K562 (cell line): ENCODE measurements around the gene DR1. TPM values are rescaled to one million over a fixed set of nuclear protein-coding genes. Genes with fewer than 3 reads are reported as not detected.
A peak's percentile ranks its signal among the peaks of the same experiment; 100 is the strongest.
"Not testable (repeated sequence)": the region's sequence is repeated elsewhere in the genome, so short reads cannot be mapped to it uniquely, and the experiment has no call there.

Experiments
- ATAC-seq: fragments of 200-7000 bp; cut with Tn5 transposase; 3 replicates; pipeline ENCODE4 v1.9.1; 2020; ENCODE audit warnings: moderate library complexity
- BruUV-seq: library from RNA; stranded (reverse); fragments of 400-500 nt; replicated peaks from 2 replicates; lab custom pipeline; 2021; lab: Mats Ljungman, UMichigan
- CTCF ChIA-PET: fragments of 300-600 bp; formaldehyde crosslinking; extraction: SDS; loops from one replicate; lab custom pipeline; 2021; ENCODE audit warnings: low intra/inter-chr PET ratio; lab: Yijun Ruan, JAX
- POLR2A ChIA-PET: fragments of 300-600, 350-650 bp; sonication (Branson Sonifier 250); formaldehyde crosslinking; extraction: SDS; loops from one replicate; lab custom pipeline; 2021; ENCODE audit warnings: antibody characterized with exemption, inconsistent platforms; lab: Yijun Ruan, JAX
- DNase-seq, 4 experiments: peaks; one replicate each; pipeline versions ENCODE4 v3.0.0 to v3.0.0-alpha.2; 2011 to 2018; ENCODE audit warnings: low spot score in 3 of 4, mixed read lengths in 3 of 4; ENCODE audit errors: extremely low read depth in 1 of 4
- FAIRE-seq: peaks from 2 replicates; lab custom pipeline; 2011; peaks lifted over from hg19 to GRCh38; lab: Jason Lieb, UNC
- H2AFZ ChIP-seq: 2 replicates; pipeline ENCODE4 v1.6.0; 2011; ENCODE audit warnings: low read depth, low read length, control low read depth, inconsistent platforms
- H3K27ac ChIP-seq: fragments of 200-600 bp; 3 replicates; pipeline ENCODE4 v1.8.0; 2011; ENCODE audit warnings: low read depth, mild to moderate bottlenecking, control low read depth, inconsistent platforms, low read length, moderate library complexity, mixed read lengths; ENCODE audit errors: extremely low read depth
- H3K27me3 ChIP-seq, 2 experiments: fragments of 300-600 bp in 1 of 2; 2 replicates in 1 of 2; 3 replicates in 1 of 2; pipeline versions ENCODE4 v1.6.0 to v1.8.0; 2011; ENCODE audit warnings: inconsistent platforms in 2 of 2, low read length in 2 of 2, mild to moderate bottlenecking in 1 of 2, mixed read lengths in 1 of 2, moderate library complexity in 1 of 2; ENCODE audit not compliant: control insufficient read depth in 2 of 2, insufficient read depth in 2 of 2
- H3K36me3 ChIP-seq: fragments of 300-600 bp; 3 replicates; pipeline ENCODE4 v1.8.0; 2011; ENCODE audit warnings: mild to moderate bottlenecking, low read length, inconsistent platforms; ENCODE audit not compliant: control insufficient read depth, insufficient read depth
- H3K4me1 ChIP-seq, 2 experiments: fragments of 200-600 bp in 1 of 2; replicated peaks in 1 of 2; 2 replicates in 1 of 2; 3 replicates in 1 of 2; pipeline versions ENCODE4 v1.5.1 to v1.8.0; 2011; ENCODE audit warnings: inconsistent platforms in 2 of 2, low read length in 2 of 2, mild to moderate bottlenecking in 1 of 2, mixed read lengths in 1 of 2, moderate library complexity in 1 of 2; ENCODE audit not compliant: control insufficient read depth in 2 of 2, insufficient read depth in 2 of 2
- H3K4me2 ChIP-seq: 2 replicates; pipeline ENCODE4 v1.6.1; 2011; ENCODE audit warnings: low read length, control low read depth, inconsistent platforms, mixed read lengths; ENCODE audit not compliant: insufficient read depth
- H3K4me3 ChIP-seq: fragments of 200-600 bp; sonication (generic), shearing (Covaris generic); 2 replicates; pipeline ENCODE4 v1.5.1; 2016; ENCODE audit warnings: control low read depth, inconsistent platforms
- H3K79me2 ChIP-seq: fragments of 200-600 bp; 3 replicates; pipeline ENCODE4 v1.8.0; 2011; ENCODE audit warnings: low read length, inconsistent platforms; ENCODE audit not compliant: control insufficient read depth, insufficient read depth
- H3K9ac ChIP-seq, 2 experiments: 2 replicates each; pipeline versions ENCODE4 v1.6.0 to v1.6.1; 2011; ENCODE audit warnings: low read depth in 2 of 2, low read length in 2 of 2, control low read depth in 1 of 2, inconsistent platforms in 1 of 2, mild to moderate bottlenecking in 1 of 2, mixed read lengths in 1 of 2; ENCODE audit not compliant: insufficient read depth in 1 of 2
- H3K9me1 ChIP-seq: one replicate; pipeline ENCODE4 v1.6.0; 2011; ENCODE audit warnings: inconsistent platforms, mild to moderate bottlenecking, low read length, moderate library complexity; ENCODE audit not compliant: control insufficient read depth, insufficient read depth
- H3K9me3 ChIP-seq: replicated peaks from 2 replicates; pipeline ENCODE4 v1.5.1; 2011; ENCODE audit warnings: low read depth, low read length, inconsistent platforms; ENCODE audit not compliant: control insufficient read depth, insufficient read depth
- H4K20me1 ChIP-seq: replicated peaks from 2 replicates; pipeline ENCODE4 v1.6.1; 2011; ENCODE audit warnings: low read length, inconsistent platforms, mixed read lengths; ENCODE audit not compliant: control insufficient read depth, insufficient read depth
- L3MBTL2 ChIP-seq: fragments of 450-650 bp; IDR thresholded peaks from 2 replicates; pipeline ENCODE4 v1.6.1; 2016; ENCODE audit warnings: mild to moderate bottlenecking, moderate library complexity
- NR2C2 ChIP-seq, 2 experiments: fragments of 200-800 bp in 1 of 2; sonication (Bioruptor generic) in 1 of 2; sonication (generic) in 1 of 2; formaldehyde crosslinking in 1 of 2; IDR thresholded peaks; 2 replicates each; pipeline versions ENCODE4 v1.6.1 to v1.8.0; 2016 to 2022; ENCODE audit warnings: mild to moderate bottlenecking in 1 of 2, missing compliant biosample characterization in 1 of 2, missing genetic modification characterization in 1 of 2, missing genetic modification reagents in 1 of 2
- ZC3H8 ChIP-seq: fragments of 450-650 bp; IDR thresholded peaks from 2 replicates; pipeline ENCODE4 v1.6.1; 2017
- ZNF766 ChIP-seq: fragments of 200-800 bp; sonication (Bioruptor generic); conservative IDR thresholded peaks from 2 replicates; pipeline ENCODE4 v1.6.1; 2016; ENCODE audit warnings: missing genetic modification characterization, missing compliant biosample characterization
- WGBS: fragments of 100-300 bp; shearing (Covaris generic); methylation state at CpG from one replicate; pipeline ENCODE4 v1.1.6; 2016; ENCODE audit warnings: low coverage, mixed read lengths; ENCODE audit not compliant: insufficient coverage; ENCODE audit errors: missing lambda C conversion rate; 5-methylcytosine and 5-hydroxymethylcytosine counted together
- in situ Hi-C: fragments of 300-500 bp; cut with MboI; formaldehyde crosslinking; loops from 4 replicates; pipeline ENCODE4 v1.15.0; 2018; ENCODE audit warnings: inconsistent platforms, mixed read lengths
- intact Hi-C: fragments of 100-400 bp; cut with micrococcal nuclease; formaldehyde crosslinking; loops from 2 replicates; pipeline ENCODE4 v1.14.2; 2022
- polyA plus RNA-seq, 8 experiments: library from polyadenylated mRNA; depleted of rRNA in 4 of 8; stranded (reverse) in 5 of 8; unstranded in 3 of 8; fragments of >200 nt; fragmentation: Nextera tagmentation in 2 of 8; fragmentation: Illumina TruSeq in 1 of 8; extraction: Ambion mirVana in 2 of 8; extraction: Trizol in 1 of 8; gene quantifications; 2 replicates each; pipeline versions ENCODE4 v1.2.1 to v1.2.3, GENCODE V29; 2011 to 2014; ENCODE audit warnings: inconsistent platforms in 1 of 8, missing spikeins in 1 of 8
- total RNA-seq, 7 experiments: library from RNA; depleted of rRNA in 6 of 7; stranded (reverse); fragments of >200 nt in 6 of 7; fragmentation: Illumina TruSeq in 2 of 7; extraction: Trizol in 2 of 7; gene quantifications; 2 replicates each; pipeline versions ENCODE4 v1.2.1 to v1.2.3, GENCODE V29; 2011 to 2021; ENCODE audit warnings: low replicate concordance in 1 of 7
- TF ChIP-seq, protein P1 (sequence below), 2 experiments: fragments of 450-650 bp; IDR thresholded peaks; 2 replicates each; pipeline ENCODE4 v1.6.1; 2016

Gene DR1
- total and polyA plus RNA-seq, 9 of the 15 experiments (the other 6 are each of a cell fraction or from before 2014, with no cell fraction given): 8.1 to 78.8 (median 46.3) TPM

GRCh38 chr1:93350875-93351274, 5.2 kb downstream of the DR1 start (continued):
- no peak for TF ChIP-seq ZC3H8

DNA sequence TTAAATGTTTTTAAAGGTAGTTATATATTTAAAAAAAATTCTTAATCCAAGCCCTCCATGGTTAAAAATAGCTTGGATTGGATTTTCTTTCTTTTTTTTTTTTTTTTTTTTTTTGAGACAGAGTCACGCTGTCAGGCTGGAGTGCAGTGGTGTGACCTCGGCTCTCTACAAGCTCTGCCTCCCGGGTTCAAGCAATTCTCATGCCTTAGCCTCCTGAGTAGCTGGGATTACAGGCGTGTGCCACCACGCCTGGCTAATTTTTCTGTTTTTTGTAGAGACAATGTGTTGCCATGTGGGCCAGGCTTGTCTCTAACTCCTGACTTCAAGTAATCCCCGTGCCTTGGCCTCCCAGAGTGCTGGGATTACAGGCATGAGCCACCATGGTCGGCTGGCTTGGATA, 5.6 kb downstream of the DR1 start:
- POLR2A ChIA-PET: interaction anchor here (0.7 kb wide), 1 partner anchor 115 kb away, joined by 3 read pairs; no protein-coding TSS in a partner anchor
- intact Hi-C loops; H3K27me3 ChIP-seq; H3K9me1 ChIP-seq; BruUV-seq; H2AFZ ChIP-seq; CTCF ChIA-PET; H3K9me3 ChIP-seq; H3K4me1 ChIP-seq; in situ Hi-C loops; FAIRE-seq; TF ChIP-seq NR2C2 (CRISPR knock-in tag; IDR thresholded peaks at IDR 0.05): not testable (repeated sequence)
- Histone ChIP-seq H3K27ac (peak overlapping the region; percentile 22; the same call in 2 of the 3 replicates), H3K4me2 (peak overlapping the region; percentile 61), H3K9ac (peak overlapping the region; percentile 77 to 100), H4K20me1 (peaks cover 10% of the 10 kb centered on the region; the same call in 1 of the 2 replicates), H3K79me2 (peaks cover 100% of the 10 kb centered on the region), H3K36me3 (peaks cover 60% of the 10 kb centered on the region), H3K4me3 (peak overlapping the region; percentile 9; the same call in 1 of the 2 replicates)
- ATAC-seq (peak; percentile 31), DNase-seq (peak in 1 of 4 experiments; percentile 31)
- 0 out of 2 replicates have a peak, but pooled peaks have one; percentile 18 for TF ChIP-seq ZNF766 (CRISPR knock-in tag)
- TF ChIP-seq, protein P1, sequence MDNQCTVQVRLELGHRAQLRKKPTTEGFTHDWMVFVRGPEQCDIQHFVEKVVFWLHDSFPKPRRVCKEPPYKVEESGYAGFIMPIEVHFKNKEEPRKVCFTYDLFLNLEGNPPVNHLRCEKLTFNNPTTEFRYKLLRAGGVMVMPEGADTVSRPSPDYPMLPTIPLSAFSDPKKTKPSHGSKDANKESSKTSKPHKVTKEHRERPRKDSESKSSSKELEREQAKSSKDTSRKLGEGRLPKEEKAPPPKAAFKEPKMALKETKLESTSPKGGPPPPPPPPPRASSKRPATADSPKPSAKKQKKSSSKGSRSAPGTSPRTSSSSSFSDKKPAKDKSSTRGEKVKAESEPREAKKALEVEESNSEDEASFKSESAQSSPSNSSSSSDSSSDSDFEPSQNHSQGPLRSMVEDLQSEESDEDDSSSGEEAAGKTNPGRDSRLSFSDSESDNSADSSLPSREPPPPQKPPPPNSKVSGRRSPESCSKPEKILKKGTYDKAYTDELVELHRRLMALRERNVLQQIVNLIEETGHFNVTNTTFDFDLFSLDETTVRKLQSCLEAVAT (IDR thresholded peaks at IDR 0.05): peak in 1 of 2 experiments; percentile 57; a peak in 1 of 4 replicates
- 0 out of 2 replicates have a peak, but pooled peaks have one; percentile 18 for TF ChIP-seq L3MBTL2
- TF ChIP-seq NR2C2 (tag; IDR thresholded peaks at IDR 0.05): peak; percentile 24; the same call in 1 of the 2 replicates
- 44% methylated on average over 5 of the region's 7 CpGs for WGBS
